Raji (cell line): ENCODE data around the gene SMPX.

Experiments used
- POLR2A ChIP-seq: IDR thresholded peaks from 2 replicates; pipeline ENCODE4 v1.6.1; 2011; ENCODE audit warnings: low read depth, low read length, control low read depth; ENCODE audit not compliant: insufficient read depth

SMPX gene

DNA sequence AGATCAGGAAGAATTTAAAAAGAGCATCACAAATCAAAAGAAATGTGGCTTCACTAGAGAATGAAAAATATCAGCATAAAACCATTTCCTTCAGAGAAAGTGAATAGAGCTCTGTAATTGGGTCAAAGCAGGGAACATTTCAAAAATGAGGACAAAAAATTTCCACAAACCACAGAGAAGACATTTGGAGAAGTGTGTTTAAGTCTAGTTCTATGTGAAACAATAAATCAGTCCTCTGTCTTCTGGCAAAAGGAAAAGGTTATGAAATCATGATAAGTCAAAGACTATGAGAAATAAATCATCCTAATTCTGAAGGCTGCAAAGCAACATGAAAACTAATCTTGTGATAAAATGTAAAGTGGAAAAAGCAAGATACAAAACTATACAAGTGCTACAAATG, 27.9 kb downstream of the SMPX start:
- TF ChIP-seq POLR2A: no peak

- TF ChIP-seq POLR2A: no peak
Measured at GRCh38 chrX:21728276-21728968, 29.5 kb downstream of the SMPX start.

- TF ChIP-seq POLR2A: no peak
Measured at GRCh38 chrX:21725916-21726315, 32.0 kb downstream of the SMPX start.

DNA sequence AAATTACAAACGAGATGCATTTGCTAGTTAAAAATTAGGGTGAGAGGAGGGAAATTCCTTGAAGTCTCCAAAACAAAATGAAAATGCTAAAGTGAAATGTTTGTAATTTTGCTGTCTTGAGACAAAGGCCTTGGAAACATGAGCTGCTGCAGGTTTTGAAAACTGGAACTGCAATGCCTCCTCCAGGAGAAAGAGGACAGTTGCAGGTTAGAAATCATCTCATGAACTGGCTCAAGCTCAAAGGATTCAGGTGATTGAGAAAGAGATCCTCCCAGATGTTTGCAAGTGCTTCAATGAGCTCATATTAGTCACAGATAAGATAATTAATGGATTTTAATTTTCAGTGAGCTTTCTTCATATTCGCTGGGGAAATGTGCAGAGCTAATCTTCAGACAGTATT, 32.4 kb downstream of the SMPX start:
- no peak for TF ChIP-seq POLR2A

- TF ChIP-seq POLR2A: no peak
Measured at GRCh38 chrX:21723814-21724213, 34.1 kb downstream of the SMPX start.

GRCh38 chrX:21723084-21723483, 34.8 kb downstream of the SMPX start:
- no peak for TF ChIP-seq POLR2A

GRCh38 chrX:21721195-21721594, 36.7 kb downstream of the SMPX start:
- no peak for TF ChIP-seq POLR2A

DNA sequence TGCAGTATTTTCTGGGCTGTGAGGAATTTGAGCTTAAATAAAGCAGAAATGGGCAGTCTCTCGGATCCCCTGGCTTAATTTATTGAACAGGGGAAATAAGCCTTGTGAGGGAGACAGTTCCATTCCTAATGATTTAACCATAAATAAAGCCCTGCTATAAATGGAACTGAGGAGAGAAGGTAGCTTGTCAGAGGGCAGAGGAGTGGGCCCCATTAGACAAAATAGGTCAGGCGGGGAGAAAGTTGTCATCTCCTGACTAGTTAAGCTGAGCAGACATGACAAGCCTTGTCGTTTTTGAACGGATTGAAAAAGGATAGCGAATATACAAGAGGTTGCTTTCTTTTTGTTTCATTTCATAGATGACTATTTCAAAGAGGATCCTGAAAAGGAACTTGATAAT, 39.3 kb downstream of the SMPX start:
- no peak for TF ChIP-seq POLR2A

- TF ChIP-seq POLR2A: no peak
Measured at GRCh38 chrX:21717802-21718201, 40.1 kb downstream of the SMPX start.

- no peak for TF ChIP-seq POLR2A
Measured at GRCh38 chrX:21715825-21716224, 42.1 kb downstream of the SMPX start.

DNA sequence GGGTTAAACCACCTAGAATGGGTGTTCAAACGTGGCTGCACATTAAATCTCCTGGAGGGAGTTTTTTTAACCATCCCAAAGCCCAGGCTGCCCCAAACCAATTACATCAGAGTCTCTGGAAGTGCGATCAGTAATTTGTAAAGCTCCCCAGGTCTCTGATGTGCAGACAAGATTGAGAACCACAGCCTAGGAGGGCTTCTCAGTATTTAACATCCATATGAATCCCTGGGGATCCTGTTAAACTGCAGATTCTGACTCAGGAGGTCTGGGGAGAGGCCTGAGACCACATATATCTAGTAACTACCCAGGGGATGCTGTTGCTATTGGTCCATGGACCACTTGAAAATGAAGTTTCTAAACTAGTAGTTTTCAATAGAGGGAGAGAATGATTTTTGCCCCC, 42.6 kb downstream of the SMPX start:
- no peak for TF ChIP-seq POLR2A

GRCh38 chrX:21711848-21712197, 46.1 kb downstream of the SMPX start:
- no peak for TF ChIP-seq POLR2A

- TF ChIP-seq POLR2A: no peak
Measured at GRCh38 chrX:21711129-21711847, 46.6 kb downstream of the SMPX start.

GRCh38 chrX:21708116-21708515, 49.8 kb downstream of the SMPX start:
- TF ChIP-seq POLR2A: no peak

DNA sequence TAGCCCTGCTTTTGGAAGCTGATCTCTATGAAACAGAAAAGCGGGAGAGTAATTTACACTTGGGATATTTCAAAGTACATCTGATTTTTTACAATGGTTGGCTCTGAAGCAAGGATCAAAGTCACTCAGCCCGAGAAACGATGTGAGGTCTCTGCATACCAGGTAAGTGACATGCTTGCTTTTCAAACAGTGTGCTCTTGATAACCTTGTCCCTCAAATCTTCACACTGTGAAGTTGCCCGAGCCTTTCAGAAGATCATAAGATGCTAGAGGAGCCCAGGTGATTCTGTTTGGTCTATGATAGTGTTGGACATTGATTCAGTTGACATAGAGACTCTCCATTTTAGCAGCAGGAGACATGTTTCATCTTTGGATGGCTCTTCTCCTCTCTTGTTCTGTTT, 52.7 kb downstream of the SMPX start:
- TF ChIP-seq POLR2A: no peak

GRCh38 chrX:21702725-21703124, 55.2 kb downstream of the SMPX start:
- no peak for TF ChIP-seq POLR2A

- TF ChIP-seq POLR2A: no peak
Measured at GRCh38 chrX:21700967-21701366, 56.9 kb downstream of the SMPX start.

DNA sequence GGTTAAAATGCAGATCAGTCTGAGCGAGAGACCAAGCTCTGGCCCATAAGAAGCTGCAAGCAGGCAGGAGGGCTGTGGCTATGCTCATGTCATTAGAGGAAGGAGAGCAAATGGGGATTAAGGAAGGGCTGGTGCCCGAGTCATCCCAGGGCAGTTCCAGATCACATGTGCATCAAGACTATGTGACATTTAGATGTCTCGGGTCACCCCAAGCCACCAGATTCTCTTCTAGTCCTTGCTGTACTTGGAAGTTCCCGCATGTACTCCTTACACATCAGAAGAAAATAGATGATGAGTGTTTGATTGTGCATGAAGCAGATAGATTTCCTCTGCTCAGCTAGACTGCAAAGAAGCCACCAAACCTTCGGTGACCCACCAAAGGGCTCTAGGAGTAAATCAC, 57.6 kb downstream of the SMPX start:
- TF ChIP-seq POLR2A: no peak

- TF ChIP-seq POLR2A: no peak
Measured at GRCh38 chrX:21699136-21699535, 58.8 kb downstream of the SMPX start.
